ENCODE data around the gene PCK2.

DNA sequence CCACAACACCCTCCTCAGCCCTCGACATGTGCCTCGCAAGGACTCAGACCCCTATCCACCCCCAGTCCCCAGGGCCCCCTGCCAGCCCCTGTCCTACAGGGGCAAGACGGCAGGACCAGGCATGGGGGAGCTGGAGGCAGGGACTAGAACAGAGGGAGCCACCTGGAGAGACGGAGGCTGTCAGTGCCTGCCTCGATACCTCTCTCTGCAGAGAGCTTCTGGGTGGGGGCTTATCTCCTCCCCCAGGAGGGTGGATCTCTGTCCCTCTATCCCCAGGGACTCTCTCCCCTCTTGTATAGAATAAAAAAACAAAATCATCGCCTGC lies 24.7 kb upstream of the PCK2 start:
- no peak for TF ChIP-seq YY1 (IDR thresholded peaks at IDR 0.05; ENCODE audit: insufficient read depth, insufficient read length)
- TF ChIP-seq ZNF274 (IDR thresholded peaks at IDR 0.05; ENCODE audit: low read depth, low read length): no peak
- TF ChIP-seq SUZ12 (IDR thresholded peaks at IDR 0.05; ENCODE audit: extremely low read depth, insufficient read depth, insufficient read length): no peak

Data from NT2/D1 (cell line).